Mucosa of descending colon (tissue), 3 donors: ENCODE measurements around the gene ANO7. TPM values are rescaled to one million over a fixed set of nuclear protein-coding genes. Genes with fewer than 3 reads are reported as not detected.

Experiments used
- ATAC-seq: fragments of 200-7000 bp; cut with Tn5 transposase; one replicate; pipeline ENCODE4 v1.9.1; 2020; ENCODE audit warnings: mild to moderate bottlenecking, moderate library complexity
- DNase-seq, 3 donors: peaks; one replicate each; pipeline ENCODE4 v3.0.0-alpha.2; 2020
- H3K36me3 ChIP-seq: fragments of 200-600 bp; one replicate; pipeline ENCODE4 v1.8.0; 2021; ENCODE audit warnings: low read depth, mild to moderate bottlenecking
- H3K4me1 ChIP-seq: fragments of 200-600 bp; one replicate; pipeline ENCODE4 v1.8.0; 2021; ENCODE audit warnings: low read depth, mild to moderate bottlenecking
- H3K4me3 ChIP-seq: fragments of 200-600 bp; one replicate; pipeline ENCODE4 v1.8.0; 2021; ENCODE audit warnings: mild to moderate bottlenecking
- H3K9me3 ChIP-seq: fragments of 200-600 bp; one replicate; pipeline ENCODE4 v1.8.0; 2021; ENCODE audit warnings: mild to moderate bottlenecking
- CTCF ChIP-seq: fragments of 200-600 bp; IDR thresholded peaks from one replicate; pipeline ENCODE4 v1.8.0; 2022; ENCODE audit warnings: antibody characterized with exemption, mild to moderate bottlenecking
- intact Hi-C, 2 donors: fragments of 100-400 bp; cut with DNase I in 1 of 2; cut with micrococcal nuclease in 1 of 2; formaldehyde crosslinking; loops; one replicate each; pipeline versions ENCODE4 v1.11.0 to v1.11.1; 2022; cut with DNase I, micrococcal nuclease
- total RNA-seq, 3 donors: library from RNA; stranded (reverse); fragmentation: NEBNext Ultra II Directional in 2 of 3; extraction: Animal tissue kit (Norgen Biotek cat#: 25700) in 2 of 3; gene quantifications; one replicate each; pipeline versions ENCODE4 v1.2.1 to v1.2.4, GENCODE V29; 2021 to 2023
- donor health status: DM: no; HTN: no; CAD: no; lungs with moderate emphysema.
- donor health status: DM: no; HTN: no; CAD: no.
- donor health status: DM: no; HTN: yes; CAD: no.

ANO7 gene
- total RNA-seq, 3 donors from 2014 or later, result 33.9 to 106 (median 83.5) TPM

GRCh38 chr2:241142063-241142462 is 46.4 kb upstream of the ANO7 start:
- no peak for TF ChIP-seq CTCF
- ATAC-seq (no peak), DNase-seq (no peak)
- H3K9me3 ChIP-seq, result no peaks in the 10 kb centered on the region
- H3K36me3 ChIP-seq, result no peaks in the 10 kb centered on the region
- H3K4me3 ChIP-seq, result no peak overlapping the region
- H3K4me1 ChIP-seq, result no peaks in the 10 kb centered on the region
- intact Hi-C loops, result no loop called here

- no peaks in the 10 kb centered on the region for H3K36me3 ChIP-seq
- intact Hi-C loops, result no loop called here
- no peak for TF ChIP-seq CTCF
- no peak for DNase-seq
- no peaks in the 10 kb centered on the region for H3K9me3 ChIP-seq
- no peak overlapping the region for H3K4me3 ChIP-seq
- ATAC-seq, result no peak
- no peaks in the 10 kb centered on the region for H3K4me1 ChIP-seq
Observed at GRCh38 chr2:241142593-241142992, 45.9 kb upstream of the ANO7 start.

DNA sequence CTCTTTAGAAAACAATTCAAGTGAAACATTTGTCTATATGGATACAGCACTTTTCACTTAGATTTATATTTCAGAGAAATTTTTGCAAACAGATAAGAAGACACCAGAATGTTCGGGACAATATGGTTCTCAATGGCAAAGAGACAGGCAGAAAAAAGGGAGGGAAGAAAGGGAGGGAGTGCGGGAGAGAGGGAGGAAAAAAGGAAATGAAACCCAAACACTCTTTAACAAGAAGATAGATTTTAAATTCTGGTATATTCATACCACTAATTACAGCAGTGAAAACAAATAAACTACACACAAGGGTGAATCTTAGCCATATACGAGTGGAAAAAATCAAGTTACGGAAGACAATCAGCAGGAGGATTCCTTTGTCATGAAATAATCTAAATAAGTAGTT is 42.2 kb upstream of the ANO7 start:
- intact Hi-C loops, result no loop called here
- ATAC-seq (no peak), DNase-seq (no peak)
- peaks cover 10% of the 10 kb centered on the region for H3K4me1 ChIP-seq
- no peaks in the 10 kb centered on the region for H3K36me3 ChIP-seq
- no peak for TF ChIP-seq CTCF
- H3K9me3 ChIP-seq, result no peaks in the 10 kb centered on the region
- no peak overlapping the region for H3K4me3 ChIP-seq

DNA sequence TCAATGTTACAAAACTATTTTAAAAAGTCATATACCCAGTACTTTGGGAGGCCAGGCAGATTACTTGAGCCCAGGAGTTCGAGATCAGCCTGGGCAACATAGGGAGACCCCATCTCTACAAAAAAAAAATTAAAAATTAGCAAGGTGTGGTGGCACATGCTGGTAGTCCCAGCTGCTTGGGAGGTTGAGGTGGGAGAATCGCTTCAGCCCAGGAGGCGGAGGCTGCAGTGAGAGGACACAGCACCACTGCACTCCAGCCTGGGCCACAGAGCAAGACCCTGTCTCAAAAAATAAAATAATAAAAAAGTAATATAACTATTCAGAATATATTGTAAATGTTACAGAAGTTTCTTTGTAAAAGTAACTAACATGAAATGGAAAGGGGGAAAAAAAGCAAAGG is 41.1 kb upstream of the ANO7 start:
- no peak for DNase-seq
- no peak for TF ChIP-seq CTCF
- H3K4me3 ChIP-seq, result no peak overlapping the region
- H3K36me3 ChIP-seq, result no peaks in the 10 kb centered on the region
- intact Hi-C loops, result no loop called here
- ATAC-seq, result no peak
- no peaks in the 10 kb centered on the region for H3K9me3 ChIP-seq
- peaks cover 12% of the 10 kb centered on the region for H3K4me1 ChIP-seq

DNA sequence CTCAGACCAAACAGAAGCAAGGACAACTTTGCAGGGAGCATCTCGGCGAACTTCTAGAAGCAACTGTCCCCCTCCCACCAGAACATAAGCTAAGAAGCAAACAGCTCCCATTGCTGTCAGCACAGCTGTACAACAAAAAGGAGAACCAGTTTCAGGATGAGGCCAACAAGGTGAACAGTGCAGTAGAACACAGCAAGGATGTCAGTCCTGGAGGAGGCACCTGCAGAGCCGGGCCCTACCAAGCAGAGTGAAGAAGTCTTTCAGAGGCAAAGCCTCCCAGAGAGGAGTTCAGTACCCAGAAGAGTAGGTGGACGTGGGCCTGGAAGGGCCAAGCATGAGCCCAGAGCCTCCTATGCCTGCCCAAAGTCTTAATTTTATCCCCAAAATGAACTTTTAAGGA is 40.2 kb upstream of the ANO7 start:
- ATAC-seq (no peak), DNase-seq (no peak)
- intact Hi-C loops, result no loop called here
- TF ChIP-seq CTCF, result no peak
- Histone ChIP-seq H3K4me1 (peaks cover 12% of the 10 kb centered on the region), H3K36me3 (no peaks in the 10 kb centered on the region), H3K4me3 (no peak overlapping the region), H3K9me3 (no peaks in the 10 kb centered on the region)
